NK-92 (cell line): ENCODE data around the gene PCTP.

Experiments
- DNase-seq: peaks from one replicate; lab custom pipeline; 2025; ENCODE audit not compliant: unreplicated experiment; lab: John Stamatoyannopoulos, UW

The PCTP gene

DNA sequence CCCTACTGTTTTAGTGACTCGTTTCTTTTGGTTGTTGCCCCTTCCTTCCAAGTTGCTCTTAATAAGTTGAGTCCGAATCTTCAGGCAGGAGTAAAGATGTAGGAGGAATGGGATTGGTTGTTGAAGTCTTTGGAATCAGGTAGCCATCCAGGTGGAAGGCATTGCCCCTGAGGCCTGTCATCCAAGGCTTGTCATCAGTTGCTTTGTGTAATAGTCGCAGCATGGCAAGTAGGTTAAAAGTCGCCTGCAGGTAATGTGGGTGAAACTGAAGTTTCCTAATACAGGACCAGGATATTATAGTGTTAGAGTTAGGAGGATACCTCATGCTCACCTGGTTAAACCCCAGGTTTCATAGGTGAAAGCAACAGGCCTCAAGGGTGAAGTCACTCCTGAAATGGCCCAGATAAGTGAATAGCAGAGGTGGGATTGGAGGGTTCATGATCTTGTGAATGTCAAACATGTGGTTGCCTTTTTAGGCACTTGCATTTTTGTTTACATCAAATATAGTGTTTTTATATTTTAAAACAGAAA lies 934 bp downstream of the PCTP start:
- DNase-seq, result no peak

DNA sequence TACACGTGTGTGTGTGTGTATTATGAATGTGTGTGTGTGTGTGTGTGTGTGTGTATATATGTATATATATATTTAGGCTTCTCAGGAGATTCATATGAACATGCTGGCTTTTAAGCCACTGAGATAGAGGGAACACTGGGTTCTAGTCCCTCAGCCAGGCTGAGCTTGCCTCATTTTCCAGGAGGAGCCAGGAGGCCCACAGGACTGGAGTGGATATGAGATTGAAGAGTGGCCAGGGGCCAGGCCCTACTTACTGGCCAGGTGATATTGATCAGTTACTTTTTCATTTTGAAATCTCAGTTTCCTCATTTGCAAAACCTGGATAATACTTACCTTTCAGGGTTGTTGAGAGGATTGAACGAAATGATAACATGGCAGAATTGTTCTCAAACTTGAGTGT lies 5.8 kb downstream of the PCTP start:
- no peak for DNase-seq

DNA sequence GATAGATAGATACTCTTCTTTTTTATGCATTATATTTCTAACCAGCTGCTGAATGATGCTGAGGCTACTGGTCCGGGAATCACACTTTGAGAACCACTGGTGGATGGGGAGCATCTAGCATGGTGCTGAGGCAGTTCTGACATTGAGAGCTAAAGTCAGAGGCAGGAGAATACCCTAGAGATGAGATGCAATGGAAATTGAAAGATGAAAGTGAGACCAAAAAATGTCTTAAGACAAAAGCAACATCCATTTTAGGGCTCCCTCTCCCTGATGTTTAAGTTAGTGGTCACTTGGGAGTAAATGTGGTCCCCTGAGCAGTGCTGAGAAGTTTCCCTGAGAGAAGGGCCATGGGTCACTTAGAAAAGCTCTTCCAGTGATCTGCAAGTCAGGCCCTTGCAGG lies 6.8 kb downstream of the PCTP start:
- DNase-seq, result no peak

DNA sequence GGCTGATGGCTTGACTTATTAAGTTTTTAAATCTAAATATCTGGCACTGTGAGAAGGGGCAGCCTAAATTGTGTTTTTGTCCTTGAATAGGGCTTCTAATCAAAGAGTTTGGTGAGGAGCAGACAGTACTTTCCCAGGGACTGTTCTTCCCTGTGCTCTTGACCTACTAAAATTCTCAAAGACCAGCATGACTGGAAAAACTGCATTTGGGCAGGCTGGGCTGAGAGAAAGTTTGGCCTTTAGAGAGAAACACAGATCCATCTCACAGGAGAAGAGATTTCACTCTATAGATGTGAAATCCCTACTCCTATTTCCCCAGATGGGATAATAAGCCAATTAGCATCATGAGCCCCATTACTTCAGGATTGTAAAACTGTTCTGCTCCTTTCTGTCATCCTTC lies 7.3 kb downstream of the PCTP start:
- no peak for DNase-seq

GRCh38 chr17:55760643-55761355 lies 9.9 kb downstream of the PCTP start:
- DNase-seq, result no peak

GRCh38 chr17:55762086-55762858 lies 11.4 kb downstream of the PCTP start:
- no peak for DNase-seq

- DNase-seq, result no peak
Observed at GRCh38 chr17:55763856-55764255, 13.0 kb downstream of the PCTP start.

DNA sequence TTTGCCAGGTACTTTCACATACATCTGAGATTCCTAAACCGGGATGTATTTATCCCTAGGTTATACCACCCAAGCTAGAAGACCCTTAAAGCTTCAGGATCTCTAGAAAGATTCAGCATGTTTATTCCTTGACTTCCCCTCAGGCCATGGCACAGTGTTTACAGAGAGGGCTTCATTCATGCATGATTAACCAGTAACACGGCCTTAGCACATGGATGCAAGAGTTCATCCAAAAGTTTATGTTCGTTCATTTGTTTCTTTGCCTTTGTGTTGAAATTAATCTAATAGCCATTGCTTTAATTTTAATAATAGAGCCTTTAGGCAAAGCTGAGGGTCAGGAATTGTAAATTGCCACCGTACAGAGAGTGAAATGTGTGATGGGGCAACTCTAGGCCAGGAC lies 13.8 kb downstream of the PCTP start:
- no peak for DNase-seq

- no peak for DNase-seq
Observed at GRCh38 chr17:55765472-55765871, 14.6 kb downstream of the PCTP start.

- DNase-seq, result no peak
Observed at GRCh38 chr17:55768936-55769624, 18.2 kb downstream of the PCTP start.

- DNase-seq, result no peak
Observed at GRCh38 chr17:55769625-55770000, 18.8 kb downstream of the PCTP start.

GRCh38 chr17:55770196-55770870 lies 19.5 kb downstream of the PCTP start:
- no peak for DNase-seq

GRCh38 chr17:55772086-55772485 lies 21.2 kb downstream of the PCTP start:
- DNase-seq, result no peak

DNA sequence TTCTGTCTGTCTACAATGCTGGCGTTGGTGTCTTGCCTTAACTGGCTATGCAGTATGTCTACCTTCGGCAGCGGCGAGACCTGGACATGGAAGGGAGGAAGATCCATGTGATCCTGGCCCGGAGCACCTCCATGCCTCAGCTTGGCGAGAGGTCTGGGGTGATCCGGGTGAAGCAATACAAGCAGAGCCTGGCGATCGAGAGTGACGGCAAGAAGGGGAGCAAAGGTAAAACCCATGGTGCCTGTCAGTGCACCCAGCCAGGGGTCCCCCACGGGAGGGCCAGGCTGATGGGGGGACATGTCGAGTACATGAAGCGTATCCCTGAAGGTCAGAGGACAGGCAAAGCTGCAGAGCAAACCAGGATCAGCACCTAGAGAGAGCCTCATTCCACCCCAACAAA lies 22.8 kb downstream of the PCTP start:
- no peak for DNase-seq

DNA sequence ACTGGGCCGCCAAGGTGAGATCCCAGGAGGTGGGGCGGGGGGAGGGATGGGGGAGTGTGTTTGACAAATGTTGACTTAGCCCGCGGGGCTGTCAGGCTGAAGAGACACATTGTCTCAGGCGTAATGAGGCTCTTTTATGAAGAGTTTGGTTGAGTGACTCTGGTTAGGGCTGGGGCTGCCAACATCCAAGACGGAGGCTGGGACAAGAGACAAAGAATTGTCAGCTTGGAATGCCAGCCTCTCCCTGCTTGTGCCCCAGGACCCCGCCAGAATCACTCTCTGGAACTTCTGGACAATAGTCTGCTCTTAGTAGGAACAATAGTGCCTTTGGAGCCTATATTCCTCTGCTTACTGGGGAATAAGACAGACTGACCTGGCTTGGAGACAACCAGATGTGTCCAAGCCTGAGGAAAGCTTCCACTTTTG lies 24.0 kb downstream of the PCTP start:
- DNase-seq, result no peak

DNA sequence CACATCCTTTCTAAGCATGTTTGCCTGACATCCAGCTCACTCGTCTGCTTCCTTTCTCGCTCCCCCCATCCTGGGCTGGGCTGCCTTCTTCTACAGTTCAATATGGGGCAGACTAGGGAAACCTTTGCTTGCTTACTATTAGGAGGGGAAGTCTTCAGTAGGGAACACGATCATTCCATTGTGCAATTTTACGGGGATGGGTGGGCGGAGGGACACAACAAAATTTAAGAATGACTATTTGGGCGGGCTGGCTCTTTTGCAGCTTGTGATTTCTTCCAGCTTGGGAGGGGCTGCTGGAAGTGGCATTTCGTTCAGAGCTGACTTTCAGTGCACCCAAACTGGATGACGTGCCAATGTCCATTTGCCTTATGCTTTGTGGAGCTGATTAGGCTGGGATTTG lies 25.4 kb downstream of the PCTP start:
- DNase-seq, result no peak

DNA sequence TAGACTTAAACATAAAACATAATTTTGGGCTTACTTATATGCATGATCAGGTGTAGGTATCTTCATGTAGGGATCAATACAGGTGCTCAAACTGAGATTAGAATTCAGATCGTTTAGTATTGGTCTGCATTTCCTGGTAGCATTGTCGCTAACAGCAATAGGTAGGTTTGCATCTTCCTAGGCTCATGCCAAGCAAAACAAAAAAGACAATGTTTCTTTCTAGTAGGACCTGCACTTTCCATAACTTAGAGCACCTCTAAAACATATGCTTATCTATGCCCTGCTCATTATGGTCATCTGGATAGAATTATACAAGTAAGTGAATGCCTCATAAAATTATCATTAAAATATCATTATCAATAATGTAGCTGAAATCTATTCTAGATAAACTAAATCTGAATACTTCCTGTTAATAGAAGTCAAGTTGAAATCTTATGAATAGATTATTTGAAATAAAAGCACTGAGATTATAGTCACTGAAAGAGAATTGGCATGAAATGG lies 26.7 kb downstream of the PCTP start:
- DNase-seq, result no peak

DNA sequence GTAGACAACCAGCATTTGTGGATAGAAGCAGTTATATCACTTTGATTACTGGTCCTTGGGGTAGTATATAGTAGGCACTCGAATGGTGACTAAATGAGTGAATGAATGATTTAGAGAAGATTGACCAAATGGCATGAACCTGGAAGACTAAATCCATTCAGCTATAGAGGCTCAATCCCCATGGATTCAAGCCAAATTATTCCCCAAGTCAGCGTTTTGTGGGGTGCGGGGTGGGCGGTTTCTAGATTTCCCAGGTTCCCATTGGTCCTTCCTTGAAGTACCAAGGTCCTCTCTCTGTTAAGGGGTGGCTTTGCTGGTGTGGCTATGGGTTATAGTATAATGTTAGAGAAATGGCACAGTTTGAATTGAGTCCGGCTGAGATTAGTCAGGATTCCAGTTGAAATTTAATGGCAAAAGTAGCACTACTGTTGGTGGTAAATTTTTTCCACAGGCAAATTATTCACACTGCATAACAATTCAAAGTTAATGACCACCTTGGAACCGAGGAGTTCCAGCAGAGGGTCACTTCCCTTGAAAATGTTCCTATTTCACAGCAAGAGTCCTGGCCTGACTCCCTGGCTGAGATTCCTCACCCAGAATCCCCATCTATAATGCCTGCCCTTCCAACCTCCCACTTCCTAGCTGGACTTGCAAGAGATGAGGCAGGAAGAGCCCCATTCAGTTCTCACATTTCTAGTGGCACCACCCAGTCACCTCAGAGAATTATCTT lies 27.7 kb downstream of the PCTP start:
- DNase-seq, result no peak

- no peak for DNase-seq
Observed at GRCh38 chr17:55783684-55784245, 32.9 kb downstream of the PCTP start.

DNA sequence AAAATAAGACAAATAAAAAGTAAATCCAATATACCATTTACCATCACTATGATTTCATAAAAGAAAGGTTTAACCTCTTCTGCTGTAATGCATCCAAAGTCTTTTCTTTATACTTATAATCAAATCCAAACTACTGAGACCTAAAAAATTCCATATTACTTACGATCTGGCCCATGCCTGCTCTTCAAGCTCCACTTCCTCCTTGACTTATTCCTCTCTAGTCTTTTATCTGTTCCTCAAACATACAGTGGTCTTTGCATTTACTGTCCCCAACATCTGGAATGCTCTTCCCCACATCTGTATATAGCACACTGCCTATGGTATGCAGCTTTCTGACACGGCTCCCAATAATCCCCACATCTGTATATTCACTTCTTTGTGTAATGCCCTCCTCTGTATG lies 33.8 kb downstream of the PCTP start:
- DNase-seq, result no peak
